Neuronal stem cell (in vitro differentiated cells): ENCODE data around the gene STARD5.

Source experiments
- DNase-seq: peaks from one replicate; pipeline ENCODE4 v3.0.0-alpha.2; 2013; ENCODE audit warnings: low spot score
- H2AFZ ChIP-seq: one replicate; pipeline ENCODE4 v1.6.1; 2013; ENCODE audit warnings: mild to moderate bottlenecking, low read length, inconsistent platforms
- H2AK5ac ChIP-seq: 2 replicates; pipeline ENCODE4 v1.6.1; 2013; ENCODE audit warnings: low read depth, mild to moderate bottlenecking, inconsistent platforms, low read length, moderate library complexity, mixed read lengths
- H2BK120ac ChIP-seq: 2 replicates; pipeline ENCODE4 v1.6.1; 2013; ENCODE audit warnings: low read depth, mild to moderate bottlenecking, inconsistent platforms, low read length, moderate library complexity, mixed read lengths
- H2BK12ac ChIP-seq: one replicate; pipeline ENCODE4 v1.6.1; 2013; ENCODE audit warnings: low read length, inconsistent platforms
- H2BK15ac ChIP-seq: 2 replicates; pipeline ENCODE4 v1.6.1; 2013; ENCODE audit warnings: mild to moderate bottlenecking, low read length, inconsistent platforms, mixed read lengths
- H2BK5ac ChIP-seq: one replicate; pipeline ENCODE4 v1.6.1; 2013; ENCODE audit warnings: inconsistent platforms, mild to moderate bottlenecking, low read length, moderate library complexity
- H3K14ac ChIP-seq: one replicate; pipeline ENCODE4 v1.6.1; 2013; ENCODE audit warnings: low read length, inconsistent platforms
- H3K18ac ChIP-seq: 2 replicates; pipeline ENCODE4 v1.6.1; 2013; ENCODE audit warnings: low read length, inconsistent platforms
- H3K23ac ChIP-seq: 2 replicates; pipeline ENCODE4 v1.6.1; 2013; ENCODE audit warnings: low read depth, mild to moderate bottlenecking, mixed read lengths, low read length, inconsistent platforms; ENCODE audit not compliant: poor library complexity
- H3K27ac ChIP-seq: replicated peaks from 3 replicates; pipeline ENCODE4 v1.5.1; 2013; ENCODE audit warnings: low read length, inconsistent platforms
- H3K27me3 ChIP-seq, 3 experiments: 2 replicates each; pipeline ENCODE4 v1.6.1; 2013; ENCODE audit warnings: low read length in 3 of 3, mild to moderate bottlenecking in 2 of 3, inconsistent platforms in 1 of 3, low read depth in 1 of 3, mixed read lengths in 1 of 3, moderate library complexity in 1 of 3; ENCODE audit not compliant: control insufficient read depth in 3 of 3, insufficient read depth in 3 of 3
- H3K36me3 ChIP-seq, 2 donors: replicated peaks in 1 of 2; 2 replicates each; pipeline ENCODE4 v1.6.1; 2013; ENCODE audit warnings: low read length in 2 of 2; ENCODE audit not compliant: control insufficient read depth in 2 of 2, insufficient read depth in 2 of 2
- H3K4ac ChIP-seq: 2 replicates; pipeline ENCODE4 v1.6.1; 2013; ENCODE audit warnings: inconsistent platforms, mild to moderate bottlenecking, low read length, moderate library complexity
- H3K4me1 ChIP-seq, 2 donors: 1 replicate in 1 of 2; 2 replicates in 1 of 2; pipeline ENCODE4 v1.6.1; 2013; ENCODE audit warnings: low read length in 2 of 2, low read depth in 1 of 2; ENCODE audit not compliant: control insufficient read depth in 2 of 2, insufficient read depth in 1 of 2
- H3K4me2 ChIP-seq: one replicate; pipeline ENCODE4 v1.6.1; 2013; ENCODE audit warnings: mild to moderate bottlenecking, low read length, inconsistent platforms; ENCODE audit not compliant: insufficient read depth, poor library complexity, severe bottlenecking
- H3K4me3 ChIP-seq, 2 donors: 2 replicates each; pipeline ENCODE4 v1.5.1; 2013; ENCODE audit warnings: low read length in 2 of 2, mild to moderate bottlenecking in 2 of 2, inconsistent platforms in 1 of 2, moderate library complexity in 1 of 2
- H3K79me1 ChIP-seq: one replicate; pipeline ENCODE4 v1.6.1; 2013; ENCODE audit warnings: low read depth, mild to moderate bottlenecking, inconsistent platforms, low read length, moderate library complexity
- H3K9ac ChIP-seq: one replicate; pipeline ENCODE4 v1.6.1; 2013; ENCODE audit warnings: mild to moderate bottlenecking, low read depth, low read length, inconsistent platforms; ENCODE audit not compliant: poor library complexity
- H3K9me3 ChIP-seq, 2 donors: replicated peaks in 1 of 2; 2 replicates each; pipeline versions ENCODE3 to v1.6.1; 2013; ENCODE audit warnings: low read length in 2 of 2, mild to moderate bottlenecking in 2 of 2, inconsistent platforms in 1 of 2, low read depth in 1 of 2, mixed read lengths in 1 of 2, moderate library complexity in 1 of 2; ENCODE audit not compliant: control insufficient read depth in 2 of 2, insufficient read depth in 1 of 2
- H4K8ac ChIP-seq: one replicate; pipeline ENCODE4 v1.6.1; 2013; ENCODE audit warnings: low read depth, mild to moderate bottlenecking, inconsistent platforms, low read length, moderate library complexity
- H4K91ac ChIP-seq: one replicate; pipeline ENCODE4 v1.6.1; 2013; ENCODE audit warnings: low read length, low read depth, mild to moderate bottlenecking, inconsistent platforms; ENCODE audit not compliant: poor library complexity
- WGBS, 2 donors: extraction: QIAGEN DNeasy Blood & Tissue Kit; methylation state at CpG; one replicate each; pipeline ENCODE4 v1.1.7; 2013; ENCODE audit warnings: missing lambda C conversion rate in 2 of 2, mixed read lengths in 1 of 2; ENCODE audit not compliant: insufficient read length in 2 of 2, insufficient replicate concordance in 1 of 2; ENCODE audit errors: extremely low coverage in 2 of 2; 5-methylcytosine and 5-hydroxymethylcytosine counted together

Gene STARD5

GRCh38 chr15:81279621-81280485 is 44.1 kb downstream of the STARD5 start:
- no peak overlapping the region for H2BK12ac ChIP-seq
- no peaks in the 10 kb centered on the region for H3K4me1 ChIP-seq
- H4K8ac ChIP-seq = no peak overlapping the region
- H3K9me3 ChIP-seq = peaks cover 0 to 6% of the 10 kb centered on the region in 2 donors
- WGBS, 2 donors = no CpG with 5 or more reads among the region's 12 CpGs
- H3K27ac ChIP-seq = no peak overlapping the region
- no peak overlapping the region for H3K18ac ChIP-seq
- peak overlapping the region in 1 of 2 donors; percentile 31 for H3K4me3 ChIP-seq
- no peak overlapping the region for H3K9ac ChIP-seq
- no peak overlapping the region for H2BK15ac ChIP-seq
- H3K36me3 ChIP-seq = no peaks in the 10 kb centered on the region
- DNase-seq = no peak
- H3K14ac ChIP-seq = no peak overlapping the region
- H2AFZ ChIP-seq = no peak overlapping the region
- no peak overlapping the region for H3K4me2 ChIP-seq
- H2BK120ac ChIP-seq = no peak overlapping the region
- H4K91ac ChIP-seq = peak overlapping the region; percentile 22
- H3K27me3 ChIP-seq = peaks cover 0 to 11% (median 0%) of the 10 kb centered on the region in 3 experiments
- H2BK5ac ChIP-seq = no peak overlapping the region
- no peaks in the 10 kb centered on the region for H3K79me1 ChIP-seq
- no peak overlapping the region for H2AK5ac ChIP-seq
- no peak overlapping the region for H3K23ac ChIP-seq
- no peak overlapping the region for H3K4ac ChIP-seq

GRCh38 chr15:81278306-81279029 is 45.5 kb downstream of the STARD5 start:
- Histone ChIP-seq H3K27ac (no peak overlapping the region), H2AFZ (no peak overlapping the region), H3K79me1 (no peaks in the 10 kb centered on the region), H3K18ac (no peak overlapping the region), H3K14ac (no peak overlapping the region), H3K23ac (no peak overlapping the region), H3K9ac (no peak overlapping the region), H3K4me1 (no peaks in the 10 kb centered on the region), H3K4me2 (no peak overlapping the region), H2BK5ac (no peak overlapping the region), H3K9me3 (peaks cover 0 to 6% of the 10 kb centered on the region in 2 donors), H3K36me3 (no peaks in the 10 kb centered on the region), H4K8ac (no peak overlapping the region), H3K4me3 (no peak overlapping the region), H2BK12ac (no peak overlapping the region), H2AK5ac (no peak overlapping the region), H3K4ac (no peak overlapping the region), H4K91ac (no peak overlapping the region), H2BK15ac (no peak overlapping the region), H3K27me3 (peaks cover 0 to 11% (median 0%) of the 10 kb centered on the region in 3 experiments), H2BK120ac (no peak overlapping the region)
- WGBS, 2 donors = no CpG with 5 or more reads among the region's 6 CpGs
- DNase-seq = no peak

DNA sequence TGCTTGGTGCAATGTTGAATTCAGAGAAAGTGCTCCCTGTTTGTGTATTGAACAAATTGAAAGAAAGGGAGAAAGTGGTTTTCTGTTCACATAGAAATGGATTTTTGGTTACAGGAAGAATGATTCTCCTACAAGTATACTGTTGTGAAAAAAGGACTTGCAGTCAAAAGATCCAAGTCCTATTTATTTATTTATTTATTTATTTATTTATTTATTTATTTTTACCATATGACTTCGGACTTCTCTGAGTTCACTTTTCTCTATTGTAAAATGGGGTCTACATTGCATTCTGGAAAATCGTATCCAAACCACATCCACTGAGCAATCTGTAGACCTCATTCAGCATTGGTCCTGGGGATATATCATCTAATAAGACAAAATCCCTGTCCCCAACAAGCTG is 46.1 kb downstream of the STARD5 start:
- H2AK5ac ChIP-seq = no peak overlapping the region
- peaks cover 0 to 6% of the 10 kb centered on the region in 2 donors for H3K9me3 ChIP-seq
- H2BK15ac ChIP-seq = no peak overlapping the region
- no peak overlapping the region for H3K4ac ChIP-seq
- H4K91ac ChIP-seq = no peak overlapping the region
- H3K79me1 ChIP-seq = no peaks in the 10 kb centered on the region
- H3K9ac ChIP-seq = no peak overlapping the region
- no peak overlapping the region for H3K18ac ChIP-seq
- no peak overlapping the region for H4K8ac ChIP-seq
- H2BK12ac ChIP-seq = no peak overlapping the region
- H2BK5ac ChIP-seq = no peak overlapping the region
- peaks cover 0 to 11% (median 0%) of the 10 kb centered on the region in 3 experiments for H3K27me3 ChIP-seq
- no peak overlapping the region for H3K23ac ChIP-seq
- WGBS, 2 donors = no CpG with 5 or more reads among the region's 2 CpGs
- no peak overlapping the region for H3K4me3 ChIP-seq
- no peaks in the 10 kb centered on the region for H3K4me1 ChIP-seq
- H3K4me2 ChIP-seq = no peak overlapping the region
- H3K14ac ChIP-seq = no peak overlapping the region
- no peak overlapping the region for H3K27ac ChIP-seq
- H3K36me3 ChIP-seq = no peaks in the 10 kb centered on the region
- no peak for DNase-seq
- H2BK120ac ChIP-seq = no peak overlapping the region
- no peak overlapping the region for H2AFZ ChIP-seq

- Histone ChIP-seq H3K9ac (no peak overlapping the region), H3K4me2 (no peak overlapping the region), H3K36me3 (no peaks in the 10 kb centered on the region), H3K9me3 (peaks cover 0 to 6% of the 10 kb centered on the region in 2 donors), H3K27ac (no peak overlapping the region), H4K8ac (no peak overlapping the region), H2BK120ac (no peak overlapping the region), H3K18ac (no peak overlapping the region), H2BK12ac (no peak overlapping the region), H2BK5ac (no peak overlapping the region), H3K27me3 (peaks cover 0 to 11% (median 0%) of the 10 kb centered on the region in 3 experiments), H2BK15ac (no peak overlapping the region), H3K4me3 (no peak overlapping the region), H3K23ac (no peak overlapping the region), H3K14ac (no peak overlapping the region), H3K79me1 (no peaks in the 10 kb centered on the region), H2AK5ac (no peak overlapping the region), H3K4me1 (no peaks in the 10 kb centered on the region), H4K91ac (no peak overlapping the region), H3K4ac (no peak overlapping the region), H2AFZ (no peak overlapping the region)
- DNase-seq = no peak
- no CpG with 5 or more reads among the region's 2 CpGs for WGBS, 2 donors
Observed at GRCh38 chr15:81276967-81277366, 47.0 kb downstream of the STARD5 start.
